Central memory CD8-positive, alpha-beta T cell (primary cell): Measurements from ENCODE around the gene FGF12.

Experiments used
- ATAC-seq: fragments of 150-1000 bp; cut with Tn5 transposase; replicated peaks from 2 replicates; pipeline ENCODE4 v1.10.0; 2022; ENCODE audit warnings: mild to moderate bottlenecking, moderate FRiP score, moderate number of reproducible peaks; ENCODE audit not compliant: poor library complexity, severe bottlenecking; ENCODE audit errors: extremely low read depth
- DNase-seq, 2 donors: peaks; one replicate each; pipeline ENCODE4 v3.0.0; 2021; ENCODE audit warnings: low spot score in 2 of 2
- H3K27ac Mint-ChIP-seq: one replicate; pipeline ENCODE4 v1.8.0; 2022; ENCODE audit warnings: low read depth, mild to moderate bottlenecking, moderate library complexity, mixed read lengths
- H3K27me3 Mint-ChIP-seq: one replicate; pipeline ENCODE4 v1.8.0; 2022; ENCODE audit warnings: mixed read lengths
- H3K36me3 Mint-ChIP-seq: one replicate; pipeline ENCODE4 v1.8.0; 2022; ENCODE audit warnings: mild to moderate bottlenecking, moderate library complexity, mixed read lengths; ENCODE audit not compliant: insufficient read depth
- H3K4me1 Mint-ChIP-seq: one replicate; pipeline ENCODE4 v1.8.0; 2022; ENCODE audit warnings: mixed read lengths
- H3K4me3 Mint-ChIP-seq: one replicate; pipeline ENCODE4 v1.8.0; 2022; ENCODE audit warnings: mild to moderate bottlenecking, moderate library complexity, mixed read lengths
- H3K9me3 Mint-ChIP-seq: one replicate; pipeline ENCODE4 v1.8.0; 2022; ENCODE audit warnings: mixed read lengths

FGF12 gene

DNA sequence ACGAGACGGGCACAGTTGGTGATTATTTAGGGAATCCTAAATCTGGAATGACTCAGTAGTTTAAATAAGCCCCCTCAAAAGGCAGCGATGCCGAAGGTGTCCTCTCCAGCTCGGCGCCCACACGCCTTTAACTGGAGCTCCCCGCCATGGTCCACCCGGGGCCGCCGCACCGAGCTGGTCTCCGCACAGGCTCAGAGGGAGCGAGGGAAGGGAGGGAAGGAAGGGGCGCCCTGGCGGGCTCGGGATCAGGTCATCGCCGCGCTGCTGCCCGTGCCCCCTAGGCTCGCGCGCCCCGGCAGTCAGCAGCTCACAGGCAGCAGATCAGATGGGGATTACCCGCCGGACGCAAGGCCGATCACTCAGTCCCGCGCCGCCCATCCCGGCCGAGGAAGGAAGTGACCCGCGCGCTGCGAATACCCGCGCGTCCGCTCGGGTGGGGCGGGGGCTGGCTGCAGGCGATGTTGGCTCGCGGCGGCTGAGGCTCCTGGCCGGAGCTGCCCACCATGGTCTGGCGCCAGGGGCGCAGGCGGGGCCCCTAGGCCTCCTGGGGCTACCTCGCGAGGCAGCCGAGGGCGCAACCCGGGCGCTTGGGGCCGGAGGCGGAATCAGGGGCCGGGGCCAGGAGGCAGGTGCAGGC lies 318.0 kb downstream of the FGF12 start:
- ATAC-seq: peak; percentile 24
- no peak for DNase-seq
- Mint-ChIP-seq H3K4me3 (no peak overlapping the region), H3K27ac (no peak overlapping the region), H3K9me3 (peaks cover 8% of the 10 kb centered on the region), H3K36me3 (no peaks in the 10 kb centered on the region), H3K27me3 (peaks cover 36% of the 10 kb centered on the region), H3K4me1 (no peaks in the 10 kb centered on the region)

DNA sequence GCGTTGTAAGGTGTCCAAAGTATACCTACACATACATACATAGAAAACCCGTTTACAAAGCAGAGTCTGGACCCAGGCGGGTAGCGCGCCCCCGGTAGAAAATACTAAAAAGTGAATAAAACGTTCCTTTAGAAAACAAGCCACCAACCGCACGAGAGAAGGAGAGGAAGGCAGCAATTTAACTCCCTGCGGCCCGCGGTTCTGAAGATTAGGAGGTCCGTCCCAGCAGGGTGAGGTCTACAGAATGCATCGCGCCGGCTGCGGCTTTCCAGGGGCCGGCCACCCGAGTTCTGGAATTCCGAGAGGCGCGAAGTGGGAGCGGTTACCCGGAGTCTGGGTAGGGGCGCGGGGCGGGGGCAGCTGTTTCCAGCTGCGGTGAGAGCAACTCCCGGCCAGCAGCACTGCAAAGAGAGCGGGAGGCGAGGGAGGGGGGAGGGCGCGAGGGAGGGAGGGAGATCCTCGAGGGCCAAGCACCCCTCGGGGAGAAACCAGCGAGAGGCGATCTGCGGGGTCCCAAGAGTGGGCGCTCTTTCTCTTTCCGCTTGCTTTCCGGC lies 318.6 kb downstream of the FGF12 start:
- H3K4me3 Mint-ChIP-seq: peak overlapping the region; percentile 48
- no peaks in the 10 kb centered on the region for H3K4me1 Mint-ChIP-seq
- H3K27me3 Mint-ChIP-seq: peaks cover 36% of the 10 kb centered on the region
- DNase-seq: no peak
- H3K9me3 Mint-ChIP-seq: peaks cover 8% of the 10 kb centered on the region
- ATAC-seq: no peak
- H3K27ac Mint-ChIP-seq: no peak overlapping the region
- no peaks in the 10 kb centered on the region for H3K36me3 Mint-ChIP-seq

DNA sequence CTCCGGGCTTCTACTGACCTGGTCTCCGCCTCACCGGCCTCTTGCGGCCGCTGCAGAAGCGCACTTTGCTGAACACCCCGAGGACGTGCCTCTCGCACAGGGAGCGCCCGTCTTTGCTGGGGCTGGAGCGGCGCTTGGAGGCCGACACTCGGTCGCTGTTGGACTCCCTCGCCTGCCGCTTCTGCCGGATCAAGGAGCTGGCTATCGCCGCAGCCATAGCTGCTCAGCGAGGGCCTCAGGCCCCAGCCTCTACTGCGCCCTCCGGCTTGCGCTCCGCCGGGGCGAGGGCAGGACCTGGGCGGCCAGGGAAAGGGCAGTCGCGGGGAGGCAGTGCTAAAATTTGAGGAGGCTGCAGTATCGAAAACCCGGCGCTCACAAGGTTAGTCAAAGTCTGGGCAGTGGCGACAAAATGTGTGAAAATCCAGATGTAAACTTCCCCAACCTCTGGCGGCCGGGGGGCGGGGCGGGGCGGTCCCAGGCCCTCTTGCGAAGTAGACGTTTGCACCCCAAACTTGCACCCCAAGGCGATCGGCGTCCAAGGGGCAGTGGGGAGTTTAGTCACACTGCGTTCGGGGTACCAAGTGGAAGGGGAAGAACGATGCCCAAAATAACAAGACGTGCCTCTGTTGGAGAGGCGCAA lies 319.2 kb downstream of the FGF12 start:
- ATAC-seq (no peak), DNase-seq (no peak)
- H3K4me1 Mint-ChIP-seq: no peaks in the 10 kb centered on the region
- no peak overlapping the region for H3K27ac Mint-ChIP-seq
- peak overlapping the region; percentile 48 for H3K4me3 Mint-ChIP-seq
- peaks cover 8% of the 10 kb centered on the region for H3K9me3 Mint-ChIP-seq
- peaks cover 36% of the 10 kb centered on the region for H3K27me3 Mint-ChIP-seq
- H3K36me3 Mint-ChIP-seq: no peaks in the 10 kb centered on the region

DNA sequence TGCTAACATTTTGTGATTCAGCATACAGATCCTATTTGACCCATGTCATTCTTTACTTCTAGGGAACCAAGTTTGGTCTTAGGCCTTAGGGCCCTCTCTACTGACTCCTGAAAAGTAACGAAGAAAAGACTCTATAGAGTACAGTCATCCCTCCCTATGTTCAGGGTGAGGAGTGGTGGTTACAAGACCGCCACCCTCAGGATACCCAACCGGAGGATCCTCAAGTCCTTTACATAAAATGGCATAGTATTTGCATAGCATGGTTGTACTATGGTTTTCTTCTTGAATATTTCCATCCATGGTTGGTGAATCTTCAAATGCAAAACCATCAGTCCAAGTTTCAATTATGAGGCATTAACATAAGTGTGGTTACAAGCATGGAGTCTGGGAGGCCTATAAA lies 327.6 kb downstream of the FGF12 start:
- DNase-seq: no peak
- no peaks in the 10 kb centered on the region for H3K27me3 Mint-ChIP-seq
- no peak for ATAC-seq
- no peak overlapping the region for H3K27ac Mint-ChIP-seq
- no peaks in the 10 kb centered on the region for H3K4me1 Mint-ChIP-seq
- no peaks in the 10 kb centered on the region for H3K36me3 Mint-ChIP-seq
- H3K9me3 Mint-ChIP-seq: peaks cover 10% of the 10 kb centered on the region
- H3K4me3 Mint-ChIP-seq: no peak overlapping the region

DNA sequence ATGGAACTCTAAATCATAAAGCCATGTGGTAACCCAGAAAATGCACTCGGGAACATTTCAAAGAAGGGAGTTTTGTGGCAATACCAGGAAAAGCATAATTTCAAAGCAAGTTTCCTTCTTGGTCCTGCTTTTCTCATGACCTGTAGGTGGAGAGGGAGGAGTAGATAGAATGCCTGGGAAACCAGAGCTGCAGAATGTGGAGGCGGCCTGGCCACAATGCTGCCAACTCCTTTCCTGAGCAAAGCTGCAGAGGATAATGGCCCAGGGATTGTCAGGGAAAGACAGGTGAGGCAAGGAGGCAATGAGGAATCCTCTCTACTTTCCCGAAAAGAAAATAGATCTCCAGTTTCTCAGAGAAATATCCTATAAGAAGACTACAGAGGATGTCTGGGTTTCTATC lies 330.3 kb downstream of the FGF12 start:
- H3K9me3 Mint-ChIP-seq: peaks cover 11% of the 10 kb centered on the region
- H3K36me3 Mint-ChIP-seq: no peaks in the 10 kb centered on the region
- no peaks in the 10 kb centered on the region for H3K27me3 Mint-ChIP-seq
- ATAC-seq (no peak), DNase-seq (no peak)
- no peak overlapping the region for H3K27ac Mint-ChIP-seq
- H3K4me3 Mint-ChIP-seq: no peak overlapping the region
- H3K4me1 Mint-ChIP-seq: no peaks in the 10 kb centered on the region

DNA sequence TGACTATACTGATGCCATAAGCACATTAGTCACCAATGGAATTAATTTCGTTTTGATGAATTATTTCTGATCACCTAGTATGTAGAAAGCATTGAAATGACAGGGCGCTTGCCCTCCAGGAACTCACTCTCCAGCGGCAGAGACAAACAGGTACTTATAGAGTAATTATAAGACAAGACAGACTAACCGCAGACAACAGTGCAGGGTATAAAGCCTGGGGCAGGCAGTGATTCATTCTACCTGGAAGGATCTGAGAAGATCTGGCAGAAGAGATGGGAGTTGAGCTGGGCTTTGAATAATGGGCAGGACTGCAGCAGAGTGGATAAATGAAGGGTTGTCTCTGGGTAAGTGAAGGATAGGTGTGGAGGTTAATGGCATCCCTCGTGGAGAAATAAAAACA lies 331.8 kb downstream of the FGF12 start:
- Mint-ChIP-seq H3K27ac (no peak overlapping the region), H3K36me3 (no peaks in the 10 kb centered on the region), H3K27me3 (no peaks in the 10 kb centered on the region), H3K4me3 (no peak overlapping the region), H3K4me1 (no peaks in the 10 kb centered on the region), H3K9me3 (peaks cover 11% of the 10 kb centered on the region)
- DNase-seq (no peak), ATAC-seq (no peak)

DNA sequence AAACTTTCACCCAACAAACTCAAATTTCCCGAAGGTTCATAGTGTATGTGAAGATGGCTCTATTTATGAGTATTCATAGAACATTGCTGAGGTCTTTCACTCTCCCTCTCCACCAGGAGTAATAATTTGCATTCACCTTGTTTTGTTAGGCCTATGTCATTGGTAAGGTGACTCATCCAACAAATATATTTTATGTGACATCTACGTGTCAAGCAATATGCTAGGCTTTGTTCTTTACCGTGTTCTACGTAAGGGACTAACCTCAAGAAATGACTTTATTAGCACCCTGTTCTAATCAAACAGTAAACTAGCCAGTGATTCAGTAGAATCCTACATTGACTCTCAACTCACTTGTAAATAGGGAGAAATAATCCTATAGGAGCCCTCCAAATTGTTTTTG lies 334.4 kb downstream of the FGF12 start:
- Mint-ChIP-seq H3K4me1 (no peaks in the 10 kb centered on the region), H3K27me3 (no peaks in the 10 kb centered on the region), H3K9me3 (peaks cover 16% of the 10 kb centered on the region), H3K36me3 (no peaks in the 10 kb centered on the region), H3K4me3 (no peak overlapping the region), H3K27ac (no peak overlapping the region)
- no peak for ATAC-seq
- DNase-seq: no peak

DNA sequence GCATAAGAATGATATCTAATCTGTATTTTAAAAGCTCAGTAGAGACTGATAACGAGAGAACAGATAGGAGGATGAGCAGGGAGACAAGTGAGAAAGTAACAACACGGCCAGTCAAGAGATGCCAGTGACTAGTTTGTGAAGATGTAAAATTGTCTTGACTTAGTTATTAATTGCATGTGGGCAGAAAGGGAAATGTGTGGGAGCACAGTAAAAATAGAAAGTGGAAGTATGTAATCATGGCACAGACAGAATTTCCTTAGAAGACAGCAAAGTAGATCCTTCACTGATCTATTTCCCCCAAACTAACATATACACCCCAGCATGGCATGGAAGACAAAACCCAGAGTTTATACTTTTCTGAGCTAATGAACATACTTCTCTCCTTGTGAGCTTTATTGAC lies 344.5 kb downstream of the FGF12 start:
- ATAC-seq (no peak), DNase-seq (no peak)
- Mint-ChIP-seq H3K4me1 (no peaks in the 10 kb centered on the region), H3K9me3 (peaks cover 6% of the 10 kb centered on the region), H3K27ac (no peak overlapping the region), H3K4me3 (no peak overlapping the region), H3K27me3 (no peaks in the 10 kb centered on the region), H3K36me3 (no peaks in the 10 kb centered on the region)

DNA sequence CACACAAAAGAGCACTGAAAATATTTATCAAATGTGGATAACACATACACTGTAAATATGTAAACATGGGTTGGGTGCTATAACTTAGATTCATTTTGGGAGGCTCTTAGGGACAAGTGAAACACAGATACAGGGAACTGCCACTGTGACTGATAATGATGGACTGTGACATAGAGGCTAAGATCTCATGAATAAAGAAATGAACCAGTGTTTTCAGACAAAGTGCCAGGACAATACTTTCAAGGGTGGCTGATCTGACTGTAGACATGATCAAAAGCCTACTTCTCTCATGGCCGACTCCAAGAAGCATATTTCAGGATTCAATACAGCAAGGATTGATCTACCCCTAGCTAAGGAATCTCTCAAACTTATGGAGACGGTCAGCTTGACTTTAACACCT lies 353.8 kb downstream of the FGF12 start:
- H3K4me3 Mint-ChIP-seq: no peak overlapping the region
- no peak overlapping the region for H3K27ac Mint-ChIP-seq
- H3K36me3 Mint-ChIP-seq: no peaks in the 10 kb centered on the region
- no peaks in the 10 kb centered on the region for H3K9me3 Mint-ChIP-seq
- no peaks in the 10 kb centered on the region for H3K27me3 Mint-ChIP-seq
- DNase-seq (no peak), ATAC-seq (no peak)
- H3K4me1 Mint-ChIP-seq: no peaks in the 10 kb centered on the region

DNA sequence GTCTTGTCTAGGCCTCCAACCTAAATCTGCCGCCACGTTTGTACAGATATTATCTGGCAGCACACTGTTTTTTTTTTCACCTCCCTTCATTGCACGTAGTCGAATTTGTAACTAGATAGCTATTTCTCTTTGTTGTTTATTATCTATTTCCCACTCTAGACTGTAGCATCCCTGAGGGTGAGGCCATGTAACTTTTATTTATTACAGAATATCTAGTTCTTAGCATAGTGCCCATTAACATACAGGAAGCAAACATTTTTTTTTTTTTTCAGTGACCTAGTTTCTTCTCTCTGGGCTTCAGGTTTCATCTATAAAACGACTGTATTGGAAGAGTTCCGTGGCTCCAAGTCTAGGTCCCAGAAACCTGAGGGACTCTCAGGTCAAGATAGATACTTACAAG lies 354.3 kb downstream of the FGF12 start:
- Mint-ChIP-seq H3K36me3 (no peaks in the 10 kb centered on the region), H3K4me1 (no peaks in the 10 kb centered on the region), H3K27ac (no peak overlapping the region), H3K4me3 (no peak overlapping the region), H3K27me3 (no peaks in the 10 kb centered on the region), H3K9me3 (no peaks in the 10 kb centered on the region)
- no peak for DNase-seq
- ATAC-seq: no peak

DNA sequence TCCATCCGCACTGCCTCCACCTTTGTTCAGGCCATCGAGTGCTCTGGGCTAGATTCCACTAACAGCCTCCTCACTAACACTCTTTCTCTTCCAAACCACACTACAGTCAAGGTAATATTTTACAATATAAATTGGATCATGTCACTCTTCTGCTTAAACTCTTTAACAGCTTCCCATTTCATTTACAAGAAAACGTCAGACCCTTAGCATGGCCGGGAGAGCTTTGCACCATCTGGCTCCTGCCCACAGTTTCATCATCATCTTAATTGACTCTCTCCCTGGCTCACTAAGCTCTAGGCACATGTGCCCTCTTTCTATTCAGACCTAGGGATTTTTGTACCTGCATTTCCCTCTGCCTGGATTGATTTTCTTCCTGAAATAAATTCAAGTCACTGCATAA lies 354.7 kb downstream of the FGF12 start:
- Mint-ChIP-seq H3K9me3 (no peaks in the 10 kb centered on the region), H3K4me1 (no peaks in the 10 kb centered on the region), H3K27ac (no peak overlapping the region)

DNA sequence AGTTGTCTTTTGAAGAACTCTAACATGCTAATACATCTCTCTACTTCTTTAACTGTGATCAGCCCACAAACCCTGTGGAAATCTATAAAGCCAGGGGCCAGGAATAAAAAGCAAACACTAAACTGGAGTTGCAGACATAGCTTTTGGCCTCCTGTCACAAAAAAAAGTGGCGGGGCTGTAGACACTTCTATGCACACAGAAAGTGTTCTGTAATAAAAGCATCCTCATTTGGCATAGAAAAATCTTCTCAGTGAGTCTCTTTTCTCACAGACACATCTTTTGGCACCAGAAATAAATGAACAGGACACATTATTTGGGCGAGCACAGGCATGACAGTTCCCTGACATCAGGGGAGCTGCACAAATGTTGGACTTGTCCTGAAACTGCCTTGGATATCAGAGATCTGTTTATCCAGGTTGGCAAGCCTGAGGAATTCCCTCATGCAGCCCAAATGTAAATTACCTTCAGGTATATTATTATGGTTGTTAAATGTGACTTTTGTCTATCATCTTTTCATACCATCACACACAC lies 355.4 kb downstream of the FGF12 start:
- H3K27ac Mint-ChIP-seq: no peak overlapping the region
- no peaks in the 10 kb centered on the region for H3K27me3 Mint-ChIP-seq
- no peak overlapping the region for H3K4me3 Mint-ChIP-seq
- no peak for DNase-seq
- no peaks in the 10 kb centered on the region for H3K36me3 Mint-ChIP-seq
- no peak for ATAC-seq
- H3K9me3 Mint-ChIP-seq: no peaks in the 10 kb centered on the region
- H3K4me1 Mint-ChIP-seq: no peaks in the 10 kb centered on the region

More for the DNA sequence above, 354.7 kb downstream of the FGF12 start:
- Mint-ChIP-seq H3K27me3 (no peaks in the 10 kb centered on the region), H3K4me3 (no peak overlapping the region), H3K36me3 (no peaks in the 10 kb centered on the region)
- DNase-seq: no peak
- ATAC-seq: no peak

DNA sequence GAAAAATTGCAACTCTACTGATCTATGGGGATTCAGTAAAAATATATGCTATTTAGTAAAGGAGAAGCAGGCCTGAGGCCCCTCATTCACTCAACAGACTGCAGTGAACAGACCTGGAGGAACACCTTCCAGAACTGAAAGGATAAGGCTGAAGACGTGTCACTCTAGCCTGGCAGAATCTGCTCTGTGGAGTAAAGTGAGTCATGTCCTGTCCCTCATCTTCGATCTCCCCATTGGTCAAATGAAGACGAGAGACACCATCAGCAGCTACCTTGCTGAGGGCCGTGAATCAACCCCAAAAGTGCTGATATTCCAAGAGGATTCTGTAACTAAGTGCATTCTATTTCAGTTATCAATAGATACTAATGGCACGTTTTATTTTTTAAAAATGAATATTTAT lies 359.7 kb downstream of the FGF12 start:
- no peaks in the 10 kb centered on the region for H3K27me3 Mint-ChIP-seq
- H3K36me3 Mint-ChIP-seq: no peaks in the 10 kb centered on the region
- DNase-seq (no peak), ATAC-seq (no peak)
- no peak overlapping the region for H3K4me3 Mint-ChIP-seq
- H3K27ac Mint-ChIP-seq: no peak overlapping the region
- no peaks in the 10 kb centered on the region for H3K4me1 Mint-ChIP-seq
- H3K9me3 Mint-ChIP-seq: no peaks in the 10 kb centered on the region
